Ascending aorta (tissue), 2 donors: ENCODE data around the gene STXBP1. TPM values are rescaled to one million over a fixed set of nuclear protein-coding genes. Genes with fewer than 3 reads are reported as not detected.

ENCODE experiments used
- DNase-seq, 2 donors: peaks; one replicate each; pipeline ENCODE4 v3.0.0-alpha.2; 2019; ENCODE audit warnings: low spot score in 2 of 2
- H3K27ac ChIP-seq, 2 donors: fragments of 200-600 bp; sonication (generic); one replicate each; pipeline ENCODE4 v1.5.1; 2016 to 2017; ENCODE audit warnings: mild to moderate bottlenecking in 1 of 2
- H3K27me3 ChIP-seq: fragments of 200-600 bp; sonication (generic); one replicate; pipeline ENCODE4 v1.5.1; 2017
- H3K36me3 ChIP-seq, 2 donors: fragments of 200-600 bp; sonication (generic); one replicate each; pipeline ENCODE4 v1.5.1; 2016
- H3K4me1 ChIP-seq, 2 donors: fragments of 200-600 bp; sonication (generic); one replicate each; pipeline ENCODE4 v1.5.1; 2016 to 2017; ENCODE audit warnings: mild to moderate bottlenecking in 1 of 2
- H3K4me3 ChIP-seq, 2 donors: fragments of 200-600 bp; sonication (generic); one replicate each; pipeline ENCODE4 v1.5.1; 2016 to 2017; ENCODE audit warnings: mild to moderate bottlenecking in 1 of 2
- H3K9me3 ChIP-seq, 2 donors: fragments of 200-600 bp; sonication (generic); one replicate each; pipeline ENCODE4 v1.5.1; 2016
- intact Hi-C: fragments of 100-400 bp; cut with DNase I; formaldehyde crosslinking; loops from one replicate; pipeline ENCODE4 v1.15.1; 2023
- total RNA-seq: library from RNA; depleted of rRNA; stranded (reverse); fragments of >200 nt; gene quantifications from one replicate; pipeline ENCODE4 v1.1.0, GENCODE V29; 2016
- TF ChIP-seq, protein P1 (sequence below), 3 experiments: fragments of 200-600 bp in 2 of 3; fragments of 450-650 bp in 1 of 3; sonication (generic) in 2 of 3; IDR thresholded peaks; one replicate each; pipeline ENCODE4 v1.5.1; 2016 to 2019; ENCODE audit warnings: antibody characterized with exemption in 3 of 3, mild to moderate bottlenecking in 1 of 3, moderate library complexity in 1 of 3

Gene STXBP1
- total RNA-seq, 1 donor from 2014 or later, result 29.3 TPM

DNA sequence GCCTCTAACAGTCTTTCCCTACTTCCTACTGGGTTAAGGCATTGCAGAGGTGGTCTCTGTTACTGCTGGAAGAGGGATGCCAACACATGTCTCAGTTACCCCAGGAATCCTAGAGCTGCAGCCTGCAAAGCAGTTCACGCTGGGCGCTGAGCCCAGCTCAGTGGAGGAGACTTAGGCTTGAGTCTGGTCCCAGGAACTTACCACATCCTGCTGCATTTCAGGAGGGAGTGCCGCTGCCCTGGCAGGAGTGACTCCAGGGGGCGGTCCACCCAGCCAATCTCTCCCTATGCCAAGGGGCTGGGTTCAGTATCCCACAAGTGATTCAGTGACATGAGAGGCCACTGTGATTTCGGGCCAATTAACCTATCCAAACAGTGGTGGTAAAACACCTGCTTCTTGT lies 111.4 kb downstream of the STXBP1 start:
- H3K27me3 ChIP-seq, result no peaks in the 10 kb centered on the region
- no peaks in the 10 kb centered on the region for H3K9me3 ChIP-seq
- no peak overlapping the region for H3K4me3 ChIP-seq
- no peak for DNase-seq
- no peaks in the 10 kb centered on the region for H3K36me3 ChIP-seq
- TF ChIP-seq, protein P1, sequence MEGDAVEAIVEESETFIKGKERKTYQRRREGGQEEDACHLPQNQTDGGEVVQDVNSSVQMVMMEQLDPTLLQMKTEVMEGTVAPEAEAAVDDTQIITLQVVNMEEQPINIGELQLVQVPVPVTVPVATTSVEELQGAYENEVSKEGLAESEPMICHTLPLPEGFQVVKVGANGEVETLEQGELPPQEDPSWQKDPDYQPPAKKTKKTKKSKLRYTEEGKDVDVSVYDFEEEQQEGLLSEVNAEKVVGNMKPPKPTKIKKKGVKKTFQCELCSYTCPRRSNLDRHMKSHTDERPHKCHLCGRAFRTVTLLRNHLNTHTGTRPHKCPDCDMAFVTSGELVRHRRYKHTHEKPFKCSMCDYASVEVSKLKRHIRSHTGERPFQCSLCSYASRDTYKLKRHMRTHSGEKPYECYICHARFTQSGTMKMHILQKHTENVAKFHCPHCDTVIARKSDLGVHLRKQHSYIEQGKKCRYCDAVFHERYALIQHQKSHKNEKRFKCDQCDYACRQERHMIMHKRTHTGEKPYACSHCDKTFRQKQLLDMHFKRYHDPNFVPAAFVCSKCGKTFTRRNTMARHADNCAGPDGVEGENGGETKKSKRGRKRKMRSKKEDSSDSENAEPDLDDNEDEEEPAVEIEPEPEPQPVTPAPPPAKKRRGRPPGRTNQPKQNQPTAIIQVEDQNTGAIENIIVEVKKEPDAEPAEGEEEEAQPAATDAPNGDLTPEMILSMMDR (IDR thresholded peaks at IDR 0.05), result no peak
- H3K4me1 ChIP-seq, result peaks cover 2 to 11% of the 10 kb centered on the region in 2 donors
- H3K27ac ChIP-seq, result no peak overlapping the region
- intact Hi-C loops, result loop anchor here (5.0 kb wide), 1 partner anchor 211 kb away; no protein-coding TSS in a partner anchor

DNA sequence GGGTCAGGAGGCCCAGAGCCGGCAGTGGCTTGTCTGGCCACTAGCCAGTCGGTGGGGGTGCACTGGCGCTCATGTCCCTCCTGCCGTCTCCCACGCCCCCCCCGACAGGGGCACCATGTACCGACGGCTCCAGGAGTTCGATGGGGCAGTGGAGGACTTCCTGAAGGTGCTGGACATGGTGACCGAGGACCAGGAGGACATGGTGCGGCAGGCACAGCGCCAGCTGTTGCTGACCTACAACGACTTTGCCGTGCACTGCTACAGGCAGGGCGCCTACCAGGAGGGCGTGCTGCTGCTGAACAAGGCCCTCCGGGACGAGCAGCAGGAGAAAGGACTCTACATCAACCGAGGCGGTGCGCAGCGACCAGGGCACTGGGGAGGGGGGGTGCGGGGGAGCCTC lies 111.9 kb downstream of the STXBP1 start:
- no peaks in the 10 kb centered on the region for H3K36me3 ChIP-seq
- no peaks in the 10 kb centered on the region for H3K9me3 ChIP-seq
- no peak for DNase-seq
- TF ChIP-seq, protein P1 (IDR thresholded peaks at IDR 0.05), result no peak
- H3K27me3 ChIP-seq, result no peaks in the 10 kb centered on the region
- H3K4me1 ChIP-seq, result peaks cover 2 to 11% of the 10 kb centered on the region in 2 donors
- H3K27ac ChIP-seq, result no peak overlapping the region
- intact Hi-C loops, result loop anchor here (5.0 kb wide), 1 partner anchor 212 kb away; no protein-coding TSS in a partner anchor
- no peak overlapping the region for H3K4me3 ChIP-seq

DNA sequence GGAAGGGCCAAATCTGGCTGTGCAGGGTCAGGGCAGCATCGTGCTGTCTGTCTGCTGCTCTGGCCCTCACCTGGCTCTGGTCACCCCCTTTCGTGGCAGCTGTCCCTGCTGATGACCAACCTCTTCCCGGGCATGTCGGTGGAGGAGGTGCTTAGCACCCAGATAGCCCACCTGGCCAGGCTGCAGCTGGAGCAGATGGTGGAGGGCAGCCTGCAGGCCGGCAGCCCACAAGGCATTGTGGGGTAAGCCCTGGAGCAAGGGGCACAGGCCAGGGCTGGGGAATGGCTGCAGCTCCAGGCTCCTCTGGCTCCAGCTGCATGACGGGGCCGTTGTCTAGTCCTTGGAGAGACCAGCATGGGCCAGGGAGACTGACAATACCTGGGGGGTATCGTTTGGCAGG lies 114.8 kb downstream of the STXBP1 start:
- TF ChIP-seq, protein P1 (IDR thresholded peaks at IDR 0.05), result no peak
- intact Hi-C loops, result no loop called here

DNA sequence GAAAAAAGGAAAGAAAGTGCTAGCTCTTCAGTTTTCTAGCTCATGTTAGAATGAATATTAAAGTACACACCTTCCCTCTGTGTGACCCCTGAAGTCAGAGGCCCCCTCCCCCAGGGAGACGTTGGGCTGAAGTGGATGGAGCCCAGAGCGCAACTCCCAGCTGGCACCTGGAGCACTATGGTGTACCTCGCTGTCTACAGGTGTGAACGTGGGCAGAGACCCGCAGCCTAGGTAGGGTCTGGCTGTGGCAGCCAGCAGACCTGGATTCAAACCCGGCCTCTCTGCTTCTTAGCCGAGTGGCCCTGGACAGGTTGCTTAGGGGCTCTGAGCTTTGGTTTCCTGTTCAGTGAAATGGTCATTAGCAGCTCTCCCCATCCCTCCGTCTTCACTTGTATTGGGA lies 116.7 kb downstream of the STXBP1 start:
- no peaks in the 10 kb centered on the region for H3K9me3 ChIP-seq
- peaks cover 0 to 19% of the 10 kb centered on the region in 2 donors for H3K36me3 ChIP-seq
- H3K27ac ChIP-seq, result no peak overlapping the region
- no peak for DNase-seq
- no peak overlapping the region for H3K4me3 ChIP-seq
- intact Hi-C loops, result no loop called here
- H3K27me3 ChIP-seq, result no peaks in the 10 kb centered on the region
- peaks cover 2 to 9% of the 10 kb centered on the region in 2 donors for H3K4me1 ChIP-seq
- TF ChIP-seq, protein P1 (IDR thresholded peaks at IDR 0.05), result no peak

More for the DNA sequence above, 114.8 kb downstream of the STXBP1 start:
- no peaks in the 10 kb centered on the region for H3K27me3 ChIP-seq
- H3K9me3 ChIP-seq, result no peaks in the 10 kb centered on the region
- no peak overlapping the region for H3K27ac ChIP-seq
- peaks cover 0 to 8% of the 10 kb centered on the region in 2 donors for H3K36me3 ChIP-seq
- peaks cover 2 to 11% of the 10 kb centered on the region in 2 donors for H3K4me1 ChIP-seq
- no peak for DNase-seq
- no peak overlapping the region for H3K4me3 ChIP-seq

DNA sequence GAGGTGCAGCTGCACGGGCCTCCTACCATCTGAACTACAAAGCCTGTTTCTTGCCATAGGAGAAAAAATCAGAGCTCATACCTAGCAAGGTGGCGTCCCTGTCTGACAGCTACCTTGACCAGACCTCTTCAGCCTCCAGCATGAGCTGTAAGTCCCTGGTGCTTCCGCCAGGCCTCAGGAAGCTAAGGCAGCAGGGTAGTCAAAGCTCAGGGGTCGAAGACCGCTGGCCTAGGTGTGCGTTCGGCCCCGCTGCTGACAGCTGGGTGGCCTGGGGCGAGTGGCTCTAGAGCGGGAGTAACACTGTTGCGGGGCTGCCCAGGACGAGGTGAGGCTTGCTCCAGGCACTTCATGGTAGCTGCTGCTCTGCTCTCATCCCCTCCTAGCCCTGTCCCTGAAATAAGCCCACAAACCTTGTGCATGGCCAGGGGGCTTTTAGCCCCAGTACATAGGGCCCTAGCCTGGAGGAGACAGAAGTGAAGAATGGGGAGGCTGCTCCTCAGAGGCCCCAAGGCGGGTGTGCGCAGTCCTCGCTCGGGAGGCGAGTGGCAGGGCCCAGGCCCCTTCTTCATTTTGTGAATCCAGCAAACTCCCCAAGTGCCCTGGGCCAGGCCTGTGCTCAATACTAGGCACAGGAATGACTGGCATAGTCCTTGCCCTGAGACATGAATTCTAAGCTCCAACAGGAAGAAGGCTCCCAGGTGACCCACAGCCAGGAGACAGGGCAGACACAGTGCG lies 117.6 kb downstream of the STXBP1 start:
- H3K27me3 ChIP-seq, result no peaks in the 10 kb centered on the region
- H3K36me3 ChIP-seq, result peaks cover 0 to 19% of the 10 kb centered on the region in 2 donors
- DNase-seq, result no peak
- no peaks in the 10 kb centered on the region for H3K9me3 ChIP-seq
- H3K4me3 ChIP-seq, result no peak overlapping the region
- no peak overlapping the region for H3K27ac ChIP-seq
- TF ChIP-seq, protein P1 (IDR thresholded peaks at IDR 0.05), result no peak
- intact Hi-C loops, result no loop called here
- peaks cover 7% of the 10 kb centered on the region in 2 donors for H3K4me1 ChIP-seq
